Neural cell (in vitro differentiated cells): ENCODE data around the gene MAP4K2. TPM values are rescaled to one million over a fixed set of nuclear protein-coding genes. Genes with fewer than 3 reads are reported as not detected.

Experiments used
- H2AFZ ChIP-seq: fragments of 200-600, 300-800 bp; sonication (generic), shearing (Covaris generic); 2 replicates; pipeline ENCODE4 v1.6.0; 2014; ENCODE audit warnings: low read depth, mild to moderate bottlenecking, antibody characterized with exemption, low read length, moderate library complexity
- H3F3A ChIP-seq: fragments of 200-600 bp; shearing (Covaris generic); 2 replicates; pipeline ENCODE4 v1.6.1; 2016; ENCODE audit warnings: mild to moderate bottlenecking, moderate library complexity, mixed read lengths, antibody characterized with exemption, low read length; ENCODE audit not compliant: insufficient read depth, poor library complexity, severe bottlenecking
- H3K27ac ChIP-seq: fragments of 200-600, 300-800 bp; sonication (generic), shearing (Covaris generic); 2 replicates; pipeline ENCODE4 v1.5.1; 2014; ENCODE audit warnings: mild to moderate bottlenecking, low read length, moderate library complexity
- H3K27me3 ChIP-seq: fragments of 300-800, 200-600 bp; sonication (generic), shearing (Covaris generic); 2 replicates; pipeline ENCODE4 v1.6.0; 2014; ENCODE audit warnings: mild to moderate bottlenecking, low read depth, low read length, moderate library complexity; ENCODE audit not compliant: insufficient read depth
- H3K36me3 ChIP-seq: fragments of 300-800, 200-600 bp; sonication (generic), shearing (Covaris generic); 2 replicates; pipeline ENCODE4 v1.5.1; 2014; ENCODE audit warnings: mild to moderate bottlenecking, antibody characterized with exemption, low read length, moderate library complexity; ENCODE audit not compliant: insufficient read depth
- H3K4me2 ChIP-seq: fragments of 300-800, 200-600 bp; sonication (generic), shearing (Covaris generic); 2 replicates; pipeline ENCODE4 v1.6.0; 2014; ENCODE audit warnings: mild to moderate bottlenecking, low read length
- H3K4me3 ChIP-seq: fragments of 300-800, 200-600 bp; sonication (generic), shearing (Covaris generic); 2 replicates; pipeline ENCODE4 v1.5.1; 2014; ENCODE audit warnings: mild to moderate bottlenecking, low read length, moderate library complexity
- H3K79me2 ChIP-seq: fragments of 200-600 bp; shearing (Covaris generic); replicated peaks from 2 replicates; pipeline ENCODE4 v1.6.0; 2014; ENCODE audit warnings: mild to moderate bottlenecking, low read length, moderate library complexity; ENCODE audit not compliant: insufficient read depth
- H3K9ac ChIP-seq: fragments of 300-800, 200-600 bp; sonication (generic), shearing (Covaris generic); 2 replicates; pipeline ENCODE4 v1.6.1; 2016; ENCODE audit warnings: mild to moderate bottlenecking, low read length, mixed read lengths
- H3K9me2 ChIP-seq: fragments of 200-600 bp; shearing (Covaris generic); 2 replicates; pipeline ENCODE4 v1.6.1; 2016; ENCODE audit warnings: mild to moderate bottlenecking, low read length, mixed read lengths; ENCODE audit not compliant: insufficient read depth
- H3K9me3 ChIP-seq: fragments of 200-600, 300-800 bp; sonication (generic), shearing (Covaris generic); 2 replicates; pipeline ENCODE4 v1.6.1; 2016; ENCODE audit warnings: mild to moderate bottlenecking, mixed run types, low read length, moderate library complexity, mixed read lengths
- H4K20me1 ChIP-seq: fragments of 200-600 bp; shearing (Covaris generic); 2 replicates; pipeline ENCODE4 v1.6.1; 2016; ENCODE audit warnings: mild to moderate bottlenecking, mixed run types; ENCODE audit not compliant: insufficient read depth
- EP300 ChIP-seq: fragments of 450-650 bp; conservative IDR thresholded peaks from 2 replicates; pipeline ENCODE4 v1.6.1; 2014; ENCODE audit warnings: antibody characterized with exemption, mild to moderate bottlenecking, moderate library complexity; ENCODE audit not compliant: poor library complexity, severe bottlenecking
- EZH2 ChIP-seq: fragments of 200-600, 300-800 bp; shearing (Covaris generic), sonication (generic); IDR thresholded peaks from 2 replicates; pipeline ENCODE4 v1.6.1; 2014; ENCODE audit warnings: antibody characterized with exemption, low read length, borderline replicate concordance, mild to moderate bottlenecking; ENCODE audit not compliant: insufficient read depth, poor library complexity, severe bottlenecking
- MXI1 ChIP-seq: fragments of 450-650 bp; conservative IDR thresholded peaks from 2 replicates; pipeline ENCODE4 v1.6.1; 2014; ENCODE audit warnings: antibody characterized with exemption, mild to moderate bottlenecking; ENCODE audit not compliant: poor library complexity, severe bottlenecking
- POLR2AphosphoS5 ChIP-seq: IDR thresholded peaks from 2 replicates; pipeline ENCODE4 v1.6.1; 2012
- RAD21 ChIP-seq: fragments of 450-650 bp; conservative IDR thresholded peaks from 2 replicates; pipeline ENCODE4 v1.6.1; 2014; ENCODE audit warnings: antibody characterized with exemption, mild to moderate bottlenecking, moderate library complexity
- REST ChIP-seq: IDR thresholded peaks from 2 replicates; pipeline ENCODE4 v1.6.1; 2012; ENCODE audit warnings: borderline replicate concordance
- SMC3 ChIP-seq: fragments of 450-650 bp; conservative IDR thresholded peaks from 2 replicates; pipeline ENCODE4 v1.6.1; 2014; ENCODE audit warnings: antibody characterized with exemption, mild to moderate bottlenecking, moderate library complexity; ENCODE audit not compliant: poor library complexity
- TAF1 ChIP-seq: IDR thresholded peaks from 2 replicates; pipeline ENCODE4 v1.6.1; 2012; ENCODE audit warnings: low read depth
- polyA plus RNA-seq: library from polyadenylated mRNA; depleted of rRNA; stranded (reverse); fragments of >200 nt; gene quantifications from 2 replicates; pipeline ENCODE4 v1.2.3, GENCODE V29; 2014
- TF ChIP-seq, protein P1 (sequence below): fragments of 450-650 bp; IDR thresholded peaks from 2 replicates; pipeline ENCODE4 v1.5.1; 2014; ENCODE audit warnings: antibody characterized with exemption, mild to moderate bottlenecking, moderate library complexity; ENCODE audit not compliant: poor library complexity, severe bottlenecking

Gene MAP4K2
- polyA plus RNA-seq, 1 donor from 2014 or later = 12.4 TPM

- H3K9me3 ChIP-seq = no peaks in the 10 kb centered on the region
These were observed 52.5 kb downstream of the MAP4K2 start for GRCh38 chr11:64750361-64751054.

DNA sequence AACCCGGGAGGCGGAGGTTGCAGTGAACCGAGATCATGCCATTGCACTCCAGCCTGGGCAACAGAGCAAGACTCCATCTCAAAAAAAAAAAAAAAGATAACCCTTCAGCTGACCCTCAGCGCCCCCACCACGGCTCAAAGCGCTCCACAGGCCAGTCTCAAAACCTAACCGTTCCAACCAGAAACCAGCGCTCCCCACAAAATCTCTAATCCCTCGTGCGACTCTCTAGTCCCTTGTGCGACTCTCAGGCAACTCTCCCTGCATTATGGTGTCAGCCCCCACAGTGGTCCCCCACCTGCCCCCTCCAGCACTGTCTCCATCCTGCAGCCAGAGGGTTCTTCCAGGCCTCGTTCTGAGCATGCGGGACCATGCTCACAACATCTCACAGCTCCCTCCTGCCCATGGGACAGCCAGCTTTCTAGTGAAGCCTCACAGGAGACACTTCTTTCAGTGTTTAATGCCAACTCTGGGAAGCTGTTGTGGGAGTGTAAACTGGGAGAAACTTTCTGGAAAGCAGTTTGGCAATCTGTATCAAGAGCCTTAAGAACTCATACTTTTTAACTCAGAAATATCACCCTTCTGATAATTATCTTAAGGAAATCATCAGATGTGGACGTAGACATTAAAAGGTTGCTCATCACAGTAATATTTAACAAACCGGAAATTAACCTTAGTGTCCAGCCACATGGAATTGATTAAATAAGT, 54.9 kb downstream of the MAP4K2 start:
- H4K20me1 ChIP-seq = no peaks in the 10 kb centered on the region
- no peaks in the 10 kb centered on the region for H3K36me3 ChIP-seq
- H3K9me2 ChIP-seq = no peaks in the 10 kb centered on the region
- H3K79me2 ChIP-seq = no peaks in the 10 kb centered on the region
- no peak overlapping the region for H2AFZ ChIP-seq
- no peaks in the 10 kb centered on the region for H3F3A ChIP-seq
- no peak overlapping the region for H3K27ac ChIP-seq
- peaks cover 19% of the 10 kb centered on the region for H3K27me3 ChIP-seq
- no peak overlapping the region for H3K4me3 ChIP-seq
- H3K9me3 ChIP-seq = no peaks in the 10 kb centered on the region
- no peak overlapping the region for H3K4me2 ChIP-seq
- H3K9ac ChIP-seq = no peak overlapping the region
- TF ChIP-seq TAF1 = no peak
- no peak for TF ChIP-seq EP300
- TF ChIP-seq REST = no peak
- TF ChIP-seq MXI1 = no peak
- no peak for TF ChIP-seq RAD21
- TF ChIP-seq POLR2AphosphoS5 = no peak
- TF ChIP-seq EZH2 = no peak

More at GRCh38 chr11:64750361-64751054, 52.5 kb downstream of the MAP4K2 start:
- Histone ChIP-seq H4K20me1 (no peaks in the 10 kb centered on the region), H3K4me2 (no peak overlapping the region), H3K27ac (no peak overlapping the region), H3K27me3 (no peaks in the 10 kb centered on the region), H3F3A (no peaks in the 10 kb centered on the region), H3K9me2 (no peaks in the 10 kb centered on the region), H3K79me2 (no peaks in the 10 kb centered on the region), H3K9ac (no peak overlapping the region), H3K36me3 (no peaks in the 10 kb centered on the region), H2AFZ (no peak overlapping the region), H3K4me3 (no peak overlapping the region)
- TF ChIP-seq EZH2 (no peak), RAD21 (no peak), MXI1 (no peak), REST (no peak), TAF1 (no peak), SMC3 (no peak), POLR2AphosphoS5 (no peak), EP300 (no peak)
- TF ChIP-seq, protein P1, sequence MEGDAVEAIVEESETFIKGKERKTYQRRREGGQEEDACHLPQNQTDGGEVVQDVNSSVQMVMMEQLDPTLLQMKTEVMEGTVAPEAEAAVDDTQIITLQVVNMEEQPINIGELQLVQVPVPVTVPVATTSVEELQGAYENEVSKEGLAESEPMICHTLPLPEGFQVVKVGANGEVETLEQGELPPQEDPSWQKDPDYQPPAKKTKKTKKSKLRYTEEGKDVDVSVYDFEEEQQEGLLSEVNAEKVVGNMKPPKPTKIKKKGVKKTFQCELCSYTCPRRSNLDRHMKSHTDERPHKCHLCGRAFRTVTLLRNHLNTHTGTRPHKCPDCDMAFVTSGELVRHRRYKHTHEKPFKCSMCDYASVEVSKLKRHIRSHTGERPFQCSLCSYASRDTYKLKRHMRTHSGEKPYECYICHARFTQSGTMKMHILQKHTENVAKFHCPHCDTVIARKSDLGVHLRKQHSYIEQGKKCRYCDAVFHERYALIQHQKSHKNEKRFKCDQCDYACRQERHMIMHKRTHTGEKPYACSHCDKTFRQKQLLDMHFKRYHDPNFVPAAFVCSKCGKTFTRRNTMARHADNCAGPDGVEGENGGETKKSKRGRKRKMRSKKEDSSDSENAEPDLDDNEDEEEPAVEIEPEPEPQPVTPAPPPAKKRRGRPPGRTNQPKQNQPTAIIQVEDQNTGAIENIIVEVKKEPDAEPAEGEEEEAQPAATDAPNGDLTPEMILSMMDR = no peak
